SIG-M5 treated with dmso at 0.1 percent for 504 hours (cell line): ENCODE results near the gene RUNDC1.

Source experiments
- DNase-seq: peaks from one replicate; lab custom pipeline; 2025; ENCODE audit not compliant: unreplicated experiment; lab: John Stamatoyannopoulos, UW

The RUNDC1 gene

GRCh38 chr17:43039646-43040045 is 59.3 kb downstream of the RUNDC1 start:
- DNase-seq = no peak

GRCh38 chr17:43040655-43041054 is 60.3 kb downstream of the RUNDC1 start:
- no peak for DNase-seq

DNA sequence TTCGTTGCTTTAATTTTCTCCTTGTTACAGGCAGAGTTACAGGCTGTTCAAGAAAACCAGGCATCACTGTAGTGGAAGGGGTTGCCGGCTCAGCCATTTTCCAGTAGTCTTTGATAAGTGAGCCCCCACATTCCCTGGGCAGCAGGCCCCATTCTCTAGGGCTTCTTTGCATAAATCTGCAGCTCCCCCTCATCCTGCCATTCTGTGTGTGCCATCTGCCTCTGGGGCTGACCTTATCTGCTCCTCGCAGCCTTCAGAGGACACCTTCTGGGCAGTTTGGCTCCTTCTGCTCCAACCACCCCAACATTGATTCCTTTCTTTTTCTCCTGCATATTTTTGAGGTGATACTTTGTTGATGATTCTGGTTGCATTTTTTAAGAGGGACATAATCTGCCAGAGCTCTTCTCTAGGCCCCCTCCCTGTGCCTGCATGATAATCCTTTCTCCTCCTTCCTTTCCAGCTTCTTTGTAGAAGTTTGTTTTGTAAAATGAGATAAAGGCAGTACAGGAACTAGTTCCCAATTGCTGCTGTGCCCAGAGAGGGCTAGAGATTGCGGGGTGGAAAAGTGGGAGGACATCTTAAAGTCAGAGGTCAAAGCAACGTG is 61.8 kb downstream of the RUNDC1 start:
- no peak for DNase-seq
